GM06990 (cell line): ENCODE data around the gene MAPK8IP1.

Experiments
- DNase-seq: peaks from one replicate; pipeline ENCODE4 v3.0.0-alpha.2; 2011; ENCODE audit not compliant: insufficient read length; ENCODE audit errors: extremely low read depth
- H3K27me3 ChIP-seq: replicated peaks from 2 replicates; pipeline ENCODE4 v1.6.0; 2011; ENCODE audit warnings: low read length; ENCODE audit not compliant: control insufficient read depth, insufficient read depth
- H3K36me3 ChIP-seq: 2 replicates; pipeline ENCODE4 v1.5.1; 2011; ENCODE audit warnings: low read length; ENCODE audit not compliant: control insufficient read depth, insufficient read depth
- H3K4me3 ChIP-seq: replicated peaks from 2 replicates; pipeline ENCODE4 v1.5.1; 2011; ENCODE audit warnings: low read depth, mild to moderate bottlenecking, control low read depth, low read length
- CTCF ChIP-seq: IDR thresholded peaks from 2 replicates; pipeline ENCODE4 v1.5.1; 2011; ENCODE audit warnings: low read length, control low read depth, mild to moderate bottlenecking, inconsistent platforms; ENCODE audit not compliant: insufficient read depth, poor library complexity, severe bottlenecking

MAPK8IP1 gene

GRCh38 chr11:45880772-45881570 lies 4.5 kb upstream of the MAPK8IP1 start:
- Histone ChIP-seq H3K36me3 (peaks cover 13% of the 10 kb centered on the region), H3K4me3 (no peak overlapping the region), H3K27me3 (no peaks in the 10 kb centered on the region)
- no peak for TF ChIP-seq CTCF
- DNase-seq, result no peak

GRCh38 chr11:45881708-45882368 lies 3.6 kb upstream of the MAPK8IP1 start:
- no peak for DNase-seq
- peaks cover 11% of the 10 kb centered on the region for H3K36me3 ChIP-seq
- H3K4me3 ChIP-seq, result no peak overlapping the region
- no peaks in the 10 kb centered on the region for H3K27me3 ChIP-seq
- TF ChIP-seq CTCF, result no peak

GRCh38 chr11:45884596-45885185 lies 760 bp upstream of the MAPK8IP1 start:
- no peaks in the 10 kb centered on the region for H3K27me3 ChIP-seq
- no peak for TF ChIP-seq CTCF
- peaks cover 6% of the 10 kb centered on the region for H3K36me3 ChIP-seq
- no peak overlapping the region; the same call in 1 of the 2 replicates for H3K4me3 ChIP-seq
- no peak for DNase-seq

GRCh38 chr11:45885921-45886721 lies 670 bp downstream of the MAPK8IP1 start:
- no peak for DNase-seq
- Histone ChIP-seq H3K4me3 (no peak overlapping the region; the same call in 1 of the 2 replicates), H3K36me3 (peaks cover 1% of the 10 kb centered on the region), H3K27me3 (no peaks in the 10 kb centered on the region)
- TF ChIP-seq CTCF, result no peak

- TF ChIP-seq CTCF, result no peak
- DNase-seq, result no peak
- Histone ChIP-seq H3K36me3 (no peaks in the 10 kb centered on the region; the same call in 1 of the 2 replicates), H3K4me3 (no peak overlapping the region), H3K27me3 (no peaks in the 10 kb centered on the region)
These were observed 1.5 kb downstream of the MAPK8IP1 start for GRCh38 chr11:45886816-45887520.
